Left forelimb (tissue), 1 donor: Measurements from ENCODE around the gene CACNA2D4.

Experiments
- DNase-seq: peaks from one replicate; pipeline ENCODE4 v3.0.0-alpha.2; 2018; ENCODE audit warnings: low spot score

CACNA2D4 gene

GRCh38 chr12:1800401-1801302, 117.8 kb downstream of the CACNA2D4 start:
- peak; percentile 62 for DNase-seq

DNA sequence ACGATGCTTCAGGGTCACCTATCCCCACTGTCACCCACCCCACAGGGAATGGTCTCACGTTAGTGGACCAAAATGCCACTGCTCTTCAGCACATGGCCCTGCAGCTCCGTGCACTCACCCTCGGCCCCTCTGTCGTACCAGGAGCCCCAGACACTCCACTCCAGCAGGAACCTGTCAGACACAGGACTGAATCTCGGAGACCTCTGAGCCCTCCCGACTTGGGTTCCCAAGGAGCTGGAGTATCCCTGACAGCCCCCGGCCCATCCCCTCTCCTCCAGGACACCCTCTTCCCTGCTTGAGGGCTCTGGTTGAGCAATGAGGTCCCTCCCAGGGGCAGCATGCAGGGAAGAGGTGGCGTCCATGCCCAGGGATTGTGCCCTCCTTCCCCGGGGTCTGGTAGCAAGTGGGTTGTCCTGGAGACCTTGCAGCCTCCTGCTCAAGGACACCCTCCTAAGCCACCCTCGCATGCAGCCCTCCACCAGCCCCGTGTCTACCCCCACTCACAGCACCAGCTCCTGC, 118.5 kb downstream of the CACNA2D4 start:
- DNase-seq = peak; percentile 55

- peak; percentile 59 for DNase-seq
These were observed 119.2 kb downstream of the CACNA2D4 start for GRCh38 chr12:1799051-1799881.

DNA sequence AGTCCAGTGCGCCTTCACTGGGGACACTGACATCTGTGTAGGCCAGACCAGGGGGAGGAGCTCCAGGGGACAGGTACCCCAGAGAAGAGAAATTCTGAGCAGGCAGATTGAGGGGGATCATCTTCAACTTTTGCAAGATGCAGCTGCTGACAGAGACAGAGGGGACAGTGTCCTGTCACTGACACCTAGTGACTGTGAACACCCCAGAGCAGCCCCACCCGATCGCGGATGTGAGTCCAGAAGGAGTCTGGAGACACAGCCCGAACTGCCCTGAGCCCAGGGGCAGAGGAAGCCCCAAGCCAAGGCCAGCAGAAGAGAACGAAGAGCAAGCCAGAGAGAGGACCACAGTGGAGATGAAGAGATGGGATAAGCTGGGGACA, 119.8 kb downstream of the CACNA2D4 start:
- DNase-seq = peak; percentile 52

GRCh38 chr12:1797991-1798640, 120.3 kb downstream of the CACNA2D4 start:
- DNase-seq = peak; percentile 58

DNA sequence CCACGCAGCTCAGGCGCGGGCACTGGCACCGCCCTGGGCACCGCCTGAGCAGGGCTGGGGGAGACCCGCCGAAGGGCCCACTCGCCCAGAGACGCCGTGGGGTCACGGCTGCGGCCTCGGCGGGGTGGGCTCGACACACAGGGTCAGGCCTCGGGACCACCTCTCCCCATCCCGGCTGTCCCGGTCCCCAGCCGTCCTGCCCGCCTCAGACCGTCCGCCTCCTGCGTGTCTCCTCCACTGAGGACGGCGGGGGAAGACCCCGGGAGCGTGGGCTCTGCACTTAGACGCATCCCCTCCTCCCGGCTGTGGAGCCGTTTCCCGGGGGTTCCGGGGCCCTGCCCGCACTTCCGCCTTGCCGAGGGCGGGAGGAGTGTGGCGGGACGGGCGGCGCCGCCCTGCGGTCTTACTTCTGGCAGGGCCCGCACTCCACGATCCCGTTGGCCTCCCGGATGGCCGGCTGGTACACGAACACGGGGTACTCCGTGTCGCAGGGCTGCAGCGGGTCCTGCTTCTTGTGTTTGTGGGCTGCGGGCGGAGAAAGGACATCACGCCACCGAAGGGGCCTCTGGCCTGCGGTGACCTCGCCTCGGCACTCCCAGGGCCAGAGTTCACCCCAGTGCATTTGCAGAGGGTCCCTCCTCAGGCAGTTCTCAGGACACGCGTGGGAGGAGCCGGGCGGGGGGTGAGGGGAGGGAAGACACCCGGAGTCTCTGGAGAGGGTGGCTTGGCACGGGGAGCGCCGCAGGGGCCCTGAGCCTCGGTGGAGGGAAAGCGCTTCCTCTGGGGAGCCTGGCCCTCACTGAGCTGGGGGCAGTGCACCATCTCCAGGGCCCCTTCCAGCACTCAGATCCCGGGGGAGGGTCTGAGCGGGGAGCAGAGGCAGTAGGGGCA, 121.2 kb downstream of the CACNA2D4 start:
- DNase-seq = no peak

DNA sequence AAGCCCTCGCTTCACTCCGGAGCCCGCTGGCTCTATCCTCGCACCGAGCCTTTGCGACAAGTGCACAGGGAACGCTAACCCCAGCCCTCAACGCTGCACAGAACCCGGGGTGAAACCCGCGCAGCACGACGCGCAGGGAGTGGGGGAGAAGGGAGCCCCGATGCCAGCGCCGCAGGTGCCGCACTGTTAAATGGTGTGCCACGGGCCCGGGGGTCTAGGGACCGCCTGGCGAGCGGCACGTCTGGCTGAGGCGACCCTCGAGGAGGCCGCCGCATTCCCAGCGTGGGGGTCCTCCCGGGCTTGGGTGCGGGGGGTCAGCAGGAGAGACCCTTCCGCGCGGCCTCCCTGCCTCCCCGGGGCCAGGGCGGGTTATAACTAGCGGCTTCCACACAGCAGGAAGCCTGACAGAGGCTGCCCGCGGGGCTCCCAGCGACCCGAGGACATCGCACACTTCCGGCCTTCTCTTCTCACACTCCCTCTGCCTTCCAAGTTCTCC, 121.9 kb downstream of the CACNA2D4 start:
- DNase-seq = no peak

DNA sequence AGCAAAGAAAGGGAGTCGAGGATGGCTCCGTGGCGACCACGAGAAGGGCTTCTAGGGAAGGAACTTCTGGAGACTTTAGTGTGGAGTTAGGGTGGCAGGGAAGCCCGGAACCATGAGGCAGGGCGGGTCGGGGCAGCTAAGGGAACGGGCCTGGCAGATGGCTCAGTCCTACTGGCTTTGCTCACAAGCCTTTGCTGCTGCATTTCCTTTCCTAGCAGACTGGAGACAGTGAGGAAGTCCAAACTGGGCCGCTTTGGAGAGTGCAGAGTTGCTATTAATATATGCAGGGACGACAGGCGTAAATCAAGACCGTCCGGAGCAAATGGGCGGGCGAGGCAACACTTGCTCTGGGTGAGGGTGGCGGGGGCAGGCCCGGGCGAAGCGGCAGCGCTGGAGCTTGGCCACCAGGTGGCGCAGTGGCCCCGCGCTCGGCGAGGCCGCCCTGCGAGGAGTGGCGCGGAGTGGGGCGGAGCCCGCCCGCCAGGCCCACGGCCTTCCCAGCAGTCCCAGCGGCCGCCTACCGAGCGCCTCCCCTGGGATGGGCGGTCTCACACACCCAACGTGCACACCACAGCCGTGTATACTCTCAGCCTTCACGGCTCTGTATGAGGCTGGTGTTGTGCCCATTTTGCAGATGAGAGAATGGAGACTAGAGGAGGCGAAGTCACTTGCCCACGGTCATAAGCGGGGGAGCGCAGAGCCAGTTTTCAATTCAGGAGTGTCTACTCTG, 122.5 kb downstream of the CACNA2D4 start:
- DNase-seq = peak; percentile 94

- DNase-seq = no peak
These were observed 123.1 kb downstream of the CACNA2D4 start for GRCh38 chr12:1795221-1795784.

DNA sequence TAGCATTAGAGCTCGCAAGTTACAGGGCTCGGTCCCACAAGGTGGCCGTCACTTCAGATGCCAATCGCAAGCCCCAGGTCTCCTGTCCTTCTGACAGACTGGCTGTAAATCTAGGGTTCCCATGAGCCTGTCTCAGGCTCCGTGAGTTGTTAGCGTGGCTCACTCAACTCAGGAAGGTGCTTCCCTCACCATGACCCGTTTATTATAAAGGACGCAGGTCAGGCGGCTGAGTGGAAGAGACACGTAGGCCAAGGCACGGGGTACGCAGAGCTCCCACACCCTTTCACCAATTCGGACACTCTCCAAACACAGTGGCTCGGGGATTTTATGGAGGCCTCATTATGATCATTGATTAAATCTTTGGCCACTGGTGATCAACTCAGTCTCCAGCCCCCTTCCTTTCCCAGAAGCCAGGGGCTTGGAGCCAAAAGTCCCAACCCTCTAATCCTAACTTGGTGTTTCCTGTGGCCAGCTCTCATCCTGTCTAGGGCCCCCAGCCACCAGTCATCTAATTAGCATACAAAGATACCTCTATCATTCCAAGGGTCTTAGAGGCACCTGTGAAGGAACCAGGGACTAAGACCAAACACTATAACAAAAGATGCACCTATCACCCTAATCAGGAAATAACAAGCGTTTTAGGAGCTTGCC, 123.9 kb downstream of the CACNA2D4 start:
- DNase-seq = no peak

GRCh38 chr12:1793426-1794210, 124.8 kb downstream of the CACNA2D4 start:
- no peak for DNase-seq

- DNase-seq = no peak
These were observed 126.0 kb downstream of the CACNA2D4 start for GRCh38 chr12:1792406-1792805.

DNA sequence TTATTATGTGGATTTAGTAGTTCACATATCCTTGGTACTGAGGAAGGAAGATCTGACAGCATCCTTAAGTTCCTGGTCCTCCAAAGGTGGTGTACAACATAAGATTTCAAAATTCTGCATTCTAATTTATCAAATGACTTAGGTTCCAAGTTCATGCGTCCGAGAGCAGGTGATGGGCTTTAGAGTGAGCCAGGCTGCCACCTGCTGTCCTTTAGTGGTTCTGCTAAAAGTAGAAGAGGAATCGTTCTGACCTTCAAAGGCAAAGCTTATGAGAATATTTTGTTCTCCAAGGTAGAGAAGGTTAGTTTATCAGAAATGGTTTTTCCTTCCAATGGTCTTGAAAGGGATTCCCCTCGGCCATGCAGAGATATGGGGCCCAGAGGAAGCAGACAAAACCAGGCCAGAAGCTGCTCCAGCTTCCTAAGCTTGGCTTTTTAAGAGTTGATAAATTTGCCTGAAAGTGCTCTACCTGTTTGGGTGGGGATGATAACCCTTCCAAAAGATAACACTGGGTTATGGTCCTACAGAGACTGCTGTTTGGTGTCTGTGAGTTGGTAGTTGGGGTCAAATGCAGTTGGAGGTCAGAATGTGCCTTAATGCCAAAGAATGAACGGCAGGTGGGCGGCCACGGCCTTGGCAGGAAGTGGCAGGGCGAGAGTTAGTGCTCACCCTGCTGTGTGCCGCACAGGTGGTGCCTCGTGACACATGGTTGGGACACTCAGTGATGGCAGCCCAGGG, 127.2 kb downstream of the CACNA2D4 start:
- DNase-seq = no peak

GRCh38 chr12:1790444-1790843, 128.0 kb downstream of the CACNA2D4 start:
- no peak for DNase-seq

- no peak for DNase-seq
These were observed 130.7 kb downstream of the CACNA2D4 start for GRCh38 chr12:1787714-1788113.

GRCh38 chr12:1782215-1782614, 136.2 kb downstream of the CACNA2D4 start:
- DNase-seq = no peak

DNA sequence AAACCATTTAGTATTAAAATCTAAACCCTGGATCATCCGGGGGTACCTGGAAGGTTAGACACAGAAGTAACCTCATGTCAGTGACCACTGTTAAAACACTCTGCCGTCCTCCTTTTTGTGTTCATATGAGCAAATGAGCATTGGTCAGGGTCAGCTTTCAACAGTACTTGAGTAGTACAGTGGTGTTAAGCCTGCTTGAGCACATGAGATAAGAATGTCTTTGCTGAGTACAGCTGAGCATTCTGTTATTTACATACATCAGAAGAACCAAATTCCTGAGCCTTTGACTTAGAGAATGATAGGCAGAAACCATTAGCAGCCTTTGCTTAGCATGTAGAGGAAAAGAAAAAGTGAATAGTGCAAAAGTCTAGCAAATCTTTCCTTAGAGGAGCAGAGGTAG, 136.7 kb downstream of the CACNA2D4 start:
- no peak for DNase-seq

- DNase-seq = no peak
These were observed 138.7 kb downstream of the CACNA2D4 start for GRCh38 chr12:1779783-1780182.
